ENCODE results near the gene SCN8A. TPM values are rescaled to one million over a fixed set of nuclear protein-coding genes. Genes with fewer than 3 reads are reported as not detected.

SCN8A gene
- total and polyA plus RNA-seq, 2 experiments from 2014 or later: 4.6 to 23.9 TPM

- H3K4me1 Mint-ChIP-seq: peaks cover 18% of the 10 kb centered on the region
- peak overlapping the region; percentile 80 for H2AFZ ChIP-seq
- no peak overlapping the region for H3K27ac Mint-ChIP-seq
- peak overlapping the region; percentile 89 for H3K4me2 ChIP-seq
- peak overlapping the region; percentile 64 for H3K4me3 Mint-ChIP-seq
- no peaks in the 10 kb centered on the region for H3K79me2 ChIP-seq (replicated peaks; ENCODE audit: insufficient read depth)
- ATAC-seq (peak; percentile 17), DNase-seq (ENCODE audit: low spot score) (peak; percentile 55)
- no peaks in the 10 kb centered on the region for H3K9me2 ChIP-seq (ENCODE audit: insufficient read depth)
- peaks cover 47% of the 10 kb centered on the region for H3K27me3 ChIP-seq (ENCODE audit: insufficient read depth)
- no peaks in the 10 kb centered on the region; the same call in 2 of the 3 replicates for H3K36me3 Mint-ChIP-seq (ENCODE audit: low read depth)
- peak; percentile 25; the same call in 1 of the 2 replicates for TF ChIP-seq POLR2AphosphoS5 (IDR thresholded peaks at IDR 0.05; ENCODE audit: low read depth)
- TF ChIP-seq CTCF (conservative IDR thresholded peaks at IDR 0.05; ENCODE audit: low read depth in 2 of 2): peak in 1 of 2 experiments; percentile 17; a peak in 1 of 4 replicates
- peak; percentile 41; the same call in 1 of the 2 replicates for TF ChIP-seq CREB1 (CRISPR knock-in tag; IDR thresholded peaks at IDR 0.05; ENCODE audit: low read depth)
- TF ChIP-seq STAT1 (IDR thresholded peaks at IDR 0.05; ENCODE audit: unreplicated experiment): no peak
- H3K9me3 Mint-ChIP-seq: peaks cover 3% of the 10 kb centered on the region; the same call in 1 of the 3 replicates
- H3K27ac ChIP-seq (ENCODE audit: low read depth): no peak overlapping the region
- peak overlapping the region; percentile 77 for H3K4me3 ChIP-seq
- H3K36me3 ChIP-seq (ENCODE audit: insufficient read depth): no peaks in the 10 kb centered on the region
- H3F3A ChIP-seq (replicated peaks; ENCODE audit: low read depth): peaks cover 11% of the 10 kb centered on the region
- peaks cover 20% of the 10 kb centered on the region; the same call in 1 of the 2 replicates for H3K4me1 ChIP-seq (ENCODE audit: insufficient read depth)
- H3K27me3 Mint-ChIP-seq (ENCODE audit: insufficient read depth, low read depth, poor library complexity): peaks cover 18% of the 10 kb centered on the region
- H4K20me1 ChIP-seq (replicated peaks; ENCODE audit: insufficient read depth): peaks cover 3% of the 10 kb centered on the region; the same call in 1 of the 2 replicates
Measured at GRCh38 chr12:51821440-51822260, 230.6 kb downstream of the SCN8A start.

GRCh38 chr12:51822261-51822616 lies 231.2 kb downstream of the SCN8A start:
- Histone ChIP-seq H3K4me2 (peak overlapping the region; percentile 89), H3K9me2 (ENCODE audit: insufficient read depth) (no peaks in the 10 kb centered on the region), H3K4me1 (ENCODE audit: insufficient read depth) (peaks cover 19% of the 10 kb centered on the region; the same call in 1 of the 2 replicates), H3K27me3 (ENCODE audit: insufficient read depth) (peaks cover 45% of the 10 kb centered on the region), H4K20me1 (replicated peaks; ENCODE audit: insufficient read depth) (peaks cover 3% of the 10 kb centered on the region; the same call in 1 of the 2 replicates), H3F3A (replicated peaks; ENCODE audit: low read depth) (peaks cover 11% of the 10 kb centered on the region), H3K36me3 (ENCODE audit: insufficient read depth) (no peaks in the 10 kb centered on the region), H3K4me3 (peak overlapping the region; percentile 77), H3K79me2 (replicated peaks; ENCODE audit: insufficient read depth) (no peaks in the 10 kb centered on the region), H3K27ac (ENCODE audit: low read depth) (no peak overlapping the region), H2AFZ (no peak overlapping the region)
- TF ChIP-seq CTCF (conservative IDR thresholded peaks at IDR 0.05; ENCODE audit: low read depth in 2 of 2) (0 out of 4 replicates have a peak, but pooled peaks of 1 of the 2 experiments have one; percentile 0), REST (IDR thresholded peaks at IDR 0.05; ENCODE audit: unreplicated experiment) (no peak)
- DNase-seq (ENCODE audit: low spot score): no peak
- no peak for ATAC-seq
- no peak overlapping the region for H3K27ac Mint-ChIP-seq
- H3K4me1 Mint-ChIP-seq: peaks cover 22% of the 10 kb centered on the region
- H3K9me3 Mint-ChIP-seq: peaks cover 3% of the 10 kb centered on the region; the same call in 1 of the 3 replicates
- peak overlapping the region; percentile 64 for H3K4me3 Mint-ChIP-seq
- peaks cover 18% of the 10 kb centered on the region for H3K27me3 Mint-ChIP-seq (ENCODE audit: insufficient read depth, low read depth, poor library complexity)
- H3K36me3 Mint-ChIP-seq (ENCODE audit: low read depth): no peaks in the 10 kb centered on the region; the same call in 2 of the 3 replicates

Data from GM23338 (cell line).